Choroid plexus epithelial cell (primary cell): ENCODE data around the gene MRTFA.

Experiments used
- DNase-seq: peaks from one replicate; pipeline ENCODE4 v3.0.0-alpha.2; 2010; ENCODE audit warnings: low read depth
- H3K4me3 ChIP-seq: 2 replicates; pipeline ENCODE4 v1.5.1; 2011; ENCODE audit warnings: low read depth, mild to moderate bottlenecking, control low read depth, low read length, moderate library complexity
- TF ChIP-seq, protein P1 (sequence below): conservative IDR thresholded peaks from 2 replicates; pipeline ENCODE4 v1.5.1; 2011; ENCODE audit warnings: low read depth, mild to moderate bottlenecking, control low read depth, inconsistent platforms, low read length, moderate library complexity

MRTFA gene

DNA sequence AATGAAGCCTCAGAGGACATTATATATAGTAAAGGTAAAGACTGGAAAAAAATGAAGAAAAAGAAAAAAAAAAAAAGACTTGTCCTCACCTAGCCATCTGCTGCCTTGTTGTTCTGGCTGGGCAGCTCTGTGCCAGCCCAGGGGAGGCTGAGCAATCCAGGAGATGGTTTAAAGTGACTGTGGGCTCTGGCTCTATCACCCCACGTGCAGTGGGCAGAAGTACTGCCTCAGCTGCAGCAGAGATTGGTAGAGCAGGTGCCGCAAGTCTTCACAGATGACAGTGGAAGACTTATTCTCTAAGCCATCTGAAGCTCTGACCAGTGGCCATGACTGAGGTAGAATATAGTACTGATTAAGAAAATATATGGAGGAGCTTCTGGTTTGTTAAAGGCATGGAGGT is 203.9 kb downstream of the MRTFA start:
- TF ChIP-seq, protein P1, sequence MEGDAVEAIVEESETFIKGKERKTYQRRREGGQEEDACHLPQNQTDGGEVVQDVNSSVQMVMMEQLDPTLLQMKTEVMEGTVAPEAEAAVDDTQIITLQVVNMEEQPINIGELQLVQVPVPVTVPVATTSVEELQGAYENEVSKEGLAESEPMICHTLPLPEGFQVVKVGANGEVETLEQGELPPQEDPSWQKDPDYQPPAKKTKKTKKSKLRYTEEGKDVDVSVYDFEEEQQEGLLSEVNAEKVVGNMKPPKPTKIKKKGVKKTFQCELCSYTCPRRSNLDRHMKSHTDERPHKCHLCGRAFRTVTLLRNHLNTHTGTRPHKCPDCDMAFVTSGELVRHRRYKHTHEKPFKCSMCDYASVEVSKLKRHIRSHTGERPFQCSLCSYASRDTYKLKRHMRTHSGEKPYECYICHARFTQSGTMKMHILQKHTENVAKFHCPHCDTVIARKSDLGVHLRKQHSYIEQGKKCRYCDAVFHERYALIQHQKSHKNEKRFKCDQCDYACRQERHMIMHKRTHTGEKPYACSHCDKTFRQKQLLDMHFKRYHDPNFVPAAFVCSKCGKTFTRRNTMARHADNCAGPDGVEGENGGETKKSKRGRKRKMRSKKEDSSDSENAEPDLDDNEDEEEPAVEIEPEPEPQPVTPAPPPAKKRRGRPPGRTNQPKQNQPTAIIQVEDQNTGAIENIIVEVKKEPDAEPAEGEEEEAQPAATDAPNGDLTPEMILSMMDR, result no peak
- DNase-seq, result no peak
- no peak overlapping the region for H3K4me3 ChIP-seq

DNA sequence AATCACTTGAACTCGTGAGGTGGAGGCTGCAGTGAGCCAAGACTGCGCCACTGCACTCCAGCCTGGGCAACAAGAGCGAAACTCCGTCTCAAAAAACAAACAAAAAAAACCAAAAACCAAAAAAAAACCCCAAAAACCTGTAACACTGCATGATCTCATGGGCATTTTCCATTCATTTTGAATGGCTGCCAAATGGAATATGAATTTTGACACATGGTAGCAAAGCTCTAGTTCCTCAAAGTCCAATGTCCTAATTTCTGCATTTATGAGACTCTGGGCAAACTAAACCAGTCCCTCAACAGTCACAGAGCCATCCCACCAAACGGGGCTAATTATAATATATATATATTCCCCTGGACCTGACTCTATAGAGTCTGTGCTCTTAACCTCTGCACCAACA is 204.4 kb downstream of the MRTFA start:
- no peak overlapping the region for H3K4me3 ChIP-seq
- TF ChIP-seq, protein P1, result no peak
- no peak for DNase-seq

DNA sequence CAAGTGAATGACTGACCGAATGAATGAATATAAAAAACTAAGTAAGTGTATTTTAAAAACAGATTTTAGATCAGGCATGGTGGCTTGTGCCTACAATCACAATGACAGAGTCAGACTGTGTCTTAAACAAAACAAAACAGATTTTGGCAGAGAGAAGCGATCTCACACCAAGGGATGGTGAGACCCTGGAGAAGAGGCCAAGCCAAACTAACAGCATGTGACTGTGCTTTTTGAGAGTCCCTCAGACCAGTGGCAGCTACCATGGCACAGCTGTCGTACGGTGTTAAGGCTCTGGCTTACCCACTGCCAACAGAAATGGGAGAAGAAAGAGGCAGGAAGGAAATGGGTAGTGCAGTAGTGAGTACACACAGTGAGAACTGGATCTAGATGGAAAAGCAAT is 205.5 kb downstream of the MRTFA start:
- TF ChIP-seq, protein P1, result no peak
- DNase-seq, result no peak
- no peak overlapping the region for H3K4me3 ChIP-seq

DNA sequence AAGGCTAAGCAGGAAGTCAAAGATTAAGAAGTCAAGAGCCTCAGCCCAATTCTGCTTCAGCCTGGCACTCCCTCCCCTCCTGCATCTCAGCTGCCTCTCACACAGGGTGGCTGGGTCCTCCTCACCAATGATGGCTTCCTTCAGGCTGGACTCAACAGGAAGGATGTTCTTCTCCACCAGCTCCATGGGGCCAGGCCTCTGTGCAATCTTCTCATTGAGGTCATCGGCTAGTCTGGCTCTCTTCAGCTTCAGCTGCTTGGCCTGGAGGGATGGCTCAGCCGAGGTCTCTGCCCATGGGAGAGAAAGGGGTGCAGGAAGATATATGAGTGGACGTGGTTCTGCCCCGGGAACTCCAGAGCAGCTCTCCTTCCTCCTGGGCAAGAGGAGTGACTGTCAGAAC is 207.0 kb downstream of the MRTFA start:
- DNase-seq, result no peak
- TF ChIP-seq, protein P1, result no peak
- no peak overlapping the region for H3K4me3 ChIP-seq

DNA sequence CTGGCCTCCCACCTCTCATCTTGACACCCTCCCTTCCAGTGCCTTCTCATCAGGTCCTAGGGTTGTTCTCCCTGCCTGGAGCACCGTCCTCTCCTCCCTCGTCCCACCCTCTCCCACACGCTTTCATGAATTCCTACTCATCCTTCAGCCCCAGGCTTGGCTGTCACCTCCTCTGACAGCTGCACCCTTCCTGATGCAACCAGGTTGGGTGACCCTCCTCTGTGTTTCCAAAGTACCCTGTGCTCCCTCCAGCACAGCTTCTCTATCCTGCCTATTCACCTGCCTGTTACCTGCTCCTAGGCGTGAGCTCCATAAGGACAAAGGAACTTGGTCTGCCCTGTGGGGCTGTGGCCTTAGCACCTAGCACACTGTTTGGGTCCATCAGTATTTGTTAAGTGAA is 207.7 kb downstream of the MRTFA start:
- DNase-seq, result no peak
- TF ChIP-seq, protein P1, result no peak
- H3K4me3 ChIP-seq, result no peak overlapping the region

DNA sequence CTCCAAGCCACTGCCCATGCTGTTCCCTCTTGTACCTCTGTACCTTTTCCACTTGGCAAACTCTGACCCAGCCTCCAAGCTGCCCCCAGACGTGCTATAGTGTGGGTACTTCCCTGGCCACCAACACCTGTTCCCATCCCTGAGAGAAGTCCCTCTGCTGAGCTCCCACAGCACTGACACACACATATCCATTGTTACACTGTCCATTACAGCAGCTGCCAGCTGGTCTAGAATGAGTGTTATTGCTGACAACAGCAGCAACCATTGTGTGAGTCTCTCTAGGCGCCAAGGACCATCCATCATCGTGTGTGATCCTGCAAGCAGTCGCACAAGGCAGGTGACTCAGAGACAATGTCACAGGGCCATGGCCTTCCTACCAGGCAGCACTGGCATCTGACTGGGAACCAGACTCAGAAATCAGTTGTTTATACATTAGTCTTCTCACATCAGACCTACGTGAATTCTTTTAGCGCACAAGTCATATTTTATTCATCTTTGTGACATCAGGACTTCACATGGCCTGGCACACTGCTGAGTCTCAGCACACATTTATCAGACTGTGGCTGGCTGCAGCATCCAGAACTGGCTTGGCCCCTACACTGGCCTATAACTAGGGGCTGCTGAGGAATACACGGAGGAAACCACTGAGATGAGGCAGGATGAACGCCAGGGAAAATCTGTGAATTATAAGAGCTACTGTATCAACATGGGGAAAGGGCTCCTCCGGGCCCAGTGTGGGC is 209.8 kb downstream of the MRTFA start:
- DNase-seq, result no peak
- no peak overlapping the region for H3K4me3 ChIP-seq
- TF ChIP-seq, protein P1, result no peak

DNA sequence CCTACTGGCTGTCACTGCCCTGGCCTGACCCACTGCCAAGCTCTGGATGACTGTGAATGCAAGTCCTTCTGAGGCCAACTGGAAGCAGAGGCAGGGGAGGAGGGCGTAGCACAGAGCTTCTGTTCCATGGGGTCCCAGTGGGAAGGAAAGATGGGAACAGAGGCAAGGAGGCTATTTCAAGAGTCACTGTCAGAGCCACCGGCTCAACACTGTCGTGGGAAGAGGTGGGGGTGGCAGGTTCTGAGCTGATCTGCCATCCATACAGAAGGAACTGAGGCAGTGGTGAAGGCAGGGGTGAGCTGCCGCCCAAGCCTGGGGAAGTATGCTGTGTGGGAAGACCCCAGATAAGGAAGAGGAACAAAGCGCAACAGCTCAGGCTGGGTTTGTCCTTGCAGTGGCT is 211.4 kb downstream of the MRTFA start:
- no peak for DNase-seq
- TF ChIP-seq, protein P1, result no peak
- H3K4me3 ChIP-seq, result no peak overlapping the region
